ENCODE measurements around the gene OSBPL1A. TPM values are rescaled to one million over a fixed set of nuclear protein-coding genes. Genes with fewer than 3 reads are reported as not detected.

OSBPL1A gene
- total and polyA plus RNA-seq, 2 of the 8 experiments (the other 6 are each of a cell fraction or from before 2014, with no cell fraction given), result 53.2 to 74.9 TPM

GRCh38 chr18:24306201-24306600 lies 91.4 kb downstream of the OSBPL1A start:
- H3K23ac ChIP-seq (ENCODE audit: insufficient read length), result no peak overlapping the region
- H2BK15ac ChIP-seq (ENCODE audit: low read length), result no peak overlapping the region
- H3K9ac ChIP-seq (replicated peaks in 1 of 4; ENCODE audit: extremely low read depth in 1 of 4, low read depth in 3 of 4, low read length in 3 of 4), result no peak overlapping the region
- H2AK5ac ChIP-seq (ENCODE audit: low read depth, low read length), result no peak overlapping the region
- POLR2A ChIA-PET (ENCODE audit: partially characterized antibody), result no interaction called here
- H2BK12ac ChIP-seq (ENCODE audit: low read depth, low read length), result no peak overlapping the region
- H3K56ac ChIP-seq (replicated peaks; ENCODE audit: insufficient read length, low read depth, low read length), result no peak overlapping the region
- TF ChIP-seq TAF7 (optimal IDR thresholded peaks at IDR 0.05; ENCODE audit: borderline replicate concordance, low read depth, low read length), result no peak
- no peak for TF ChIP-seq SUZ12 (IDR thresholded peaks at IDR 0.05; ENCODE audit: low read length)
- TF ChIP-seq NRF1 (IDR thresholded peaks at IDR 0.05; ENCODE audit: low read depth, low read length), result no peak
- TF ChIP-seq EP300 (IDR thresholded peaks at IDR 0.05; ENCODE audit: borderline replicate concordance in 1 of 2, low read depth in 2 of 2, low read length in 2 of 2), result no peak
- no peak for TF ChIP-seq GTF2F1 (IDR thresholded peaks at IDR 0.05; ENCODE audit: borderline replicate concordance, low read depth, low read length)
- no peak for TF ChIP-seq EGR1 (IDR thresholded peaks at IDR 0.05; ENCODE audit: borderline replicate concordance, low read depth, low read length)
- TF ChIP-seq CHD1 (IDR thresholded peaks at IDR 0.05; ENCODE audit: low read depth, low read length), result no peak
- no peak for TF ChIP-seq YY1 (IDR thresholded peaks at IDR 0.05; ENCODE audit: low read depth, low read length)
- no peak overlapping the region for H4K91ac ChIP-seq (replicated peaks; ENCODE audit: insufficient read length, low read length)
- no peak overlapping the region for H2BK5ac ChIP-seq (ENCODE audit: low read depth, low read length)
- no peaks in the 10 kb centered on the region for H3K4me1 ChIP-seq (replicated peaks in 1 of 4; ENCODE audit: control insufficient read depth in 3 of 4, insufficient read depth in 4 of 4, low read length in 3 of 4)
- no peak overlapping the region for H2BK120ac ChIP-seq (replicated peaks; ENCODE audit: low read depth, low read length)
- no peak overlapping the region for H3K4me2 ChIP-seq (ENCODE audit: insufficient read depth in 1 of 2, low read depth in 2 of 2, low read length in 2 of 2)
- no peaks in the 10 kb centered on the region for H3K79me2 ChIP-seq (ENCODE audit: control insufficient read depth in 1 of 2, insufficient read depth in 2 of 2, low read length in 2 of 2)
- H3K9me3 ChIP-seq (ENCODE audit: insufficient read depth in 2 of 2, low read depth in 1 of 2, low read length in 1 of 2), result no peaks in the 10 kb centered on the region
- H4K5ac ChIP-seq (ENCODE audit: insufficient read length, low read depth, low read length), result no peak overlapping the region
- H3K23me2 ChIP-seq (ENCODE audit: low read depth, low read length), result no peaks in the 10 kb centered on the region
- WGBS, 2 experiments (ENCODE audit: extremely low coverage in 1 of 2, insufficient coverage in 1 of 2, insufficient read length in 1 of 2, insufficient replicate concordance in 2 of 2, low coverage in 1 of 2, low lambda C conversion rate in 2 of 2, missing lambda C conversion rate in 1 of 2), result 91% methylated on average over 2 of the region's 2 CpGs; no CpG with 5 or more reads in 1 of the 2 experiments
- CTCF ChIA-PET (ENCODE audit: partially characterized antibody), result no interaction called here
- no peak overlapping the region for H4K8ac ChIP-seq (ENCODE audit: extremely low read depth, insufficient read depth, low read length)
- no peak overlapping the region for H3K4me3 ChIP-seq (ENCODE audit: extremely low read depth in 1 of 4, insufficient read depth in 2 of 4, low read depth in 3 of 4, low read length in 4 of 4)
- no peak overlapping the region for H3K4ac ChIP-seq (replicated peaks; ENCODE audit: insufficient read length, low read depth, low read length)
- H2BK20ac ChIP-seq (ENCODE audit: low read length), result no peak overlapping the region
- H3K18ac ChIP-seq (ENCODE audit: extremely low read depth, low read length), result no peak overlapping the region
- H2AFZ ChIP-seq (ENCODE audit: low read length), result no peak overlapping the region
- no peaks in the 10 kb centered on the region for H3K79me1 ChIP-seq (ENCODE audit: low read depth, low read length)
- no peak overlapping the region for H3K14ac ChIP-seq (ENCODE audit: insufficient read length)
- no peaks in the 10 kb centered on the region for H3K27me3 ChIP-seq (replicated peaks in 1 of 4; ENCODE audit: control insufficient read depth in 3 of 4, extremely low read depth in 1 of 4, insufficient read depth in 3 of 4, low read length in 3 of 4)
- H4K20me1 ChIP-seq (replicated peaks in 1 of 2; ENCODE audit: control insufficient read depth in 1 of 2, insufficient read depth in 2 of 2, low read length in 2 of 2), result no peaks in the 10 kb centered on the region
- DNase-seq (ENCODE audit: low read depth in 1 of 2, low spot score in 2 of 2), result no peak
- H3K36me3 ChIP-seq (ENCODE audit: control insufficient read depth in 2 of 4, insufficient read depth in 4 of 4, low read length in 3 of 4), result peaks cover 0 to 21% (median 5%) of the 10 kb centered on the region in 4 experiments; a peak in 5 of 8 replicates
- FAIRE-seq, result no peak
- no peak overlapping the region for H3K27ac ChIP-seq (ENCODE audit: low read depth, low read length)
